Measurements from ENCODE around the gene CEP104.
"Not testable (repeated sequence)": the region's sequence is repeated elsewhere in the genome, so short reads cannot be mapped to it uniquely, and the experiment has no call there.

Gene CEP104

DNA sequence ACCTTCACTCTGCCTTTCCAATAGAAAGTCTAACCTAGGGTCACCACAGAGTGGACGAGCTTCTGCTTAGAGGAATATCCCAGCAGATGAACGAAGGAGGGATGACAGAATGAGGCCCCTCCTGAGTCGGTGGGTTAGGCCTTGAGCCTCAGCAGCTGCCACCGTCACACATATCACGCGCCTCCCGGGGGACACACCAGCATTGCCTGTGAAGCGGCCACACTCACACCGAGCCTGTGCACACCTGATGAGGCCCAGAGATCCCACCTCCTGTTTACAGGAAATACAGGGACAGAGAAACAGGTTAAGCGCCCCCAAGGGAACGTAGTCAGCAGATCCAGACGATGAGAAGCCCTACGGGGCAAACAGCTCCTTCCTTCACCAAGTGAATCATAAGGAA lies 35.6 kb downstream of the CEP104 start:
- no peak for DNase-seq

- no peak for DNase-seq
Measured at GRCh38 chr1:3821004-3821403, 36.0 kb downstream of the CEP104 start.

DNA sequence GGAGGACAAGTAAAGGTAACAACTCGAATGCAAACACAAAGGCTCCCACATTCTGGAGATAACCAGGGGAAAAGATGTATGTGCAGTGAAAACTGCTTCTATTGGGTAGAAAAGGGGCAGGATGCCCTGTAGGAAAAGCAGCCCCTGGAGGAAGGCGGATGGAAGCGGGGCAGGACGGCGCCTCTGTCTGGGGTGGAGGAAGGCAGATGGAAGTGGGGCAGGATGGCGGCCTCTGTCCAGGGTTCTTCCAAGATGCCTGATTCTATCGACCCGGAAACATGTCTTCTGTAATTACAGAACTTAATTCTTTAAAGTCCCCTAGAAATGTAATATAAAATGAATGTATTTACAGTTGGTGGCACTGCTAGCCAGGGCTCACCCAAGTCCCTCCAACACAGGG lies 36.7 kb downstream of the CEP104 start:
- no peak for DNase-seq

GRCh38 chr1:3819771-3820200 lies 37.2 kb downstream of the CEP104 start:
- DNase-seq = no peak

DNA sequence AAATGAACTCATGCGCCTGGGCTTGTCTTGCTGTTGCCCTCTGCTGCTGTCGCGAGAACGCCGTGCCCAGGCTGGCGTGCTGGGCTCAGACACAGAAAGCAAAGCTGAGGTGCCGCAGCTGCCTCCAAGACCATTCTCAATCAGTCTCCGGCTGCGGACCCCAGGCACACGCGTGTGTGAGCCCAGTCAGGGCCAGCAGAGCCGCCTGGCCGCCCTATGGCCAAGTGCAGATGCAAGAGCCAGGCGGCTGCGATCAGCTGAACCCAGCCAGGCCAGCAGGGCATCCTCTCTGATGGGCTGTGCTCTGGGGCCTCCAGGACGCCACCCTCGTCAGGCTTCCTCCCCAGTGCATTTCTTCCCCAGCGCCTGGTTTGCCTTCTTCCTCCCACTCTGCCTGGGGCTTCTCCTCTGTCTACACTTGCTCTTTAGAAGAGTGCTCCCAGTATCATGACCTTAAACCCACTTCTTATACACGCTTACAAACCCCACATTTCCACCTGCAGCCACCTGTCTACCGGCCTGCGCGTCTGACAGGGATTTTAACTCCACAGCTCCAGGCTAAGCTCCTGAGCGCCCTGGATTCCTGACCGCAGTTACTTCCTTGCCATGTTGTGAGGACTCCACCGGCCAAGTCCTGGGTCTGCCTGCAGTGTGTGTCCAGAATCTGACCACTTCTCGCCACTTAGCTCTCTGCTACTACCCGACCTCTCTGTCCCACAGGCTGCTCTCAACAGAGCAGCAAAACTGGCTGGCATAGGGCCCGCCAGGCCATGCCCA lies 39.0 kb downstream of the CEP104 start:
- DNase-seq = no peak

DNA sequence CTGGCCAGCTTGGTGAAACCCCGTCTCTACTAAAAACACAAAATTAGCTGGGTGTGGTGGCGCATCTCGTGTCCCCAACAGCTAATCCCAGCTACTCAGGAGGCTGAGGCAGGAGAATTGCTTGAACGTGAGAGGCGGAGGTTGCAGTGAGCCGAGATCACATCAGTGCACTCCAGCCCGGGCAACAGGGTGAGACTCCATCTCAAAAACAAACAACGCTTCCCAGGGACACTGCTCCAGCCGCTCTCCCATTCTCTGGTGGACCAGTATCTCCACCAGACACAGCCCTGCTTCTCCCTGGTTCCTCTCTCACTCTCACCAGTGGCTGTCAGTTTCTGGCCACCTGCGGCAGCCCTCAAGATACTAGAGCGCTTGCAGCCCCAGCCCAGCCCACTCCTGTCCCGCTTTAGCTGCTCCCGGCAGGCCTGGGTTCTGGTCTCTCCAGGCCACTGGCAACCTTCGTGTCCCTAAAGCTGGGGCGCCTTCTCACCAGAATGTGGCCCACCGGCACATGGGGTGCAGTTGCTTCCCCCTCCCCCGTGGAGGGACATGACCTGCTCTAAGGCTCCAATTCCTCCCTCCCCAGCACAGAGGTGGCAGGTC lies 39.8 kb downstream of the CEP104 start:
- no peak for DNase-seq

DNA sequence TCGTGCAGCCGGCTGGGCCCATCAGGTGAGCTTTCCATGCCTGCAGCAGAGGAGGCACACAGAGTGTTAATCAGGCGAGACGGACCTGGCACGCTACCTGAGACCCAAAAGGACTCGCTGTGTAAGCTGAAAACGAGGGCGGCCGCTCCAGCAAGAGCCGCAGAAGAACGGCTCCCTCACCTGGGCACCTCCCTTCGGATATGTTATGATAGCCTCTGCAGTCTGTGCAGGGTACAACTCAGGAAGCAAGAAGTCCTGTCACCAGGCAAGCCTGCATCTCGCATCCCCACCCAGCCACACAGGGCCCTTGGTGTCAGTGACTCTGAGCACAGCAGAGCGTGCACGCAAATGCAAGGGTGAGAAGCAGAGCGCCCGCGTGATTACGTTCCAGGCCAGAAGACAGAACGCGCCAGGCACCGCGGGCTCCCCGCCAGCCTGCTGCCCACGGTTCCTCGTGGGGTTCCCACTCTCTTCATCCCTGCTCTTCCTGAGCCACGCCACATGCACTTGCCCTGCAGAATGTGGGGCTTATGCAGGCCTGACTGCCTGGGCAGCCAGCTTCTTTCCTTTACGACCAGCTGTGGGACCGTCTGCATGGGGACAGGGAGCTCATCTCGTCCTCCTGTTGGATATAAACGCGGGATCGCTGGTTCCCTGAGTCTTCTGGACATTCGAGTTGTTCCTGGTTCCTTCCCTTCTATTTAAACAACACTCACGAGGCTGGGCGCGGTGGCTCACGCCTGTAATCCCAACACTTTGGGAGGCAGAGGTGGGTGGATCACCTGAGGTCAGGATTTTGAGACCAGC lies 40.5 kb downstream of the CEP104 start:
- DNase-seq = no peak

GRCh38 chr1:3814771-3815561 lies 42.0 kb downstream of the CEP104 start:
- no peak for DNase-seq

GRCh38 chr1:3814065-3814464 lies 42.9 kb downstream of the CEP104 start:
- DNase-seq = no peak

GRCh38 chr1:3811595-3811911 lies 45.5 kb downstream of the CEP104 start:
- DNase-seq = no peak

DNA sequence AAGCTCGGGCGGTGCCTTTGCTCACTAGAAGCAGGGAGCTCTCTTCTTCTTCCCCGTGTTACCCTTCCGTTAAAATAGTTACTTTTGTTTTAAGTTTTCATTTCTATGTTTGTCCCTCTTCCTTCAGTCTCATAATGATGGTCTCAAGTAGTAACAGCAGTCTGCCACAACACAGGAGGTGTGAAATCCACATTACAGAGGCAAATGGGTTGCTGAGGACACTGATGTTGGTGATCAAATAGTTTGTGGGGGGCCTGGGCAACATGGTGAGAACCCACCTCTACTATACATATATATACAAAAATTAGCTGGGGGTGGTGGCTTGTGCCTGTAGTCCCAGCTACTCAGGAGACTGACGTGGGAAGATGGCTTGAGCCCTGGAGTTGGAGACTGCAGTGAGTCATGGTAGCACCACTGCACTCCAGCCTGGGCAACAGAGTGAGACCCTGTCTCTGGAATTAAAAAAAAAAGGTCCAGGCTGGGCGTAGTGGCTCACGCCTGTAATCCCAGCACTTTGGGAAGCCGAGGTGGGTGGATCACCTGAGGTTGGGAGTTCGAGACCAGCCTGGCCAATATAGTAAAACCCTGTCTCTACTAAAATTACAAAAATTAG lies 46.8 kb downstream of the CEP104 start:
- DNase-seq = not testable (repeated sequence)

- DNase-seq = no peak
Measured at GRCh38 chr1:3809680-3810079, 47.3 kb downstream of the CEP104 start.

DNA sequence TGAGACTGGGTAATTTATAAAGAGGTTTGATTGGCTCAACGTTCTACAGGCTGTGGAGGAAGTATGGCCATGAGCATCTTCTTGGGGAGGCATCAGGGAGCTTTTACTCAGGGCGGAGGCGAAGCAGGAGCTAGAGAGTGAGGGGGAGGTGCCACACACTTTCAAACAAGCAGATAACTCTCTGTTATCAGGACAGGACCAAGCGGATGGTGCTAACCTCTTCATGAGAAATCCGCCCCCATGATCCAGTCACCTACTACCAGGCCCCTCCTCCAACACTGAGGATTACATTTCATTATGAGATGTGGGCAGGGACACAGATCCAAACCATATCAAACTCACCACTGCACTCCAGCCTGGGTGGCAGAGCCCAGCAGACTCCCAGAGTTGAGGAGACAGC lies 49.2 kb downstream of the CEP104 start:
- no peak for DNase-seq

DNA sequence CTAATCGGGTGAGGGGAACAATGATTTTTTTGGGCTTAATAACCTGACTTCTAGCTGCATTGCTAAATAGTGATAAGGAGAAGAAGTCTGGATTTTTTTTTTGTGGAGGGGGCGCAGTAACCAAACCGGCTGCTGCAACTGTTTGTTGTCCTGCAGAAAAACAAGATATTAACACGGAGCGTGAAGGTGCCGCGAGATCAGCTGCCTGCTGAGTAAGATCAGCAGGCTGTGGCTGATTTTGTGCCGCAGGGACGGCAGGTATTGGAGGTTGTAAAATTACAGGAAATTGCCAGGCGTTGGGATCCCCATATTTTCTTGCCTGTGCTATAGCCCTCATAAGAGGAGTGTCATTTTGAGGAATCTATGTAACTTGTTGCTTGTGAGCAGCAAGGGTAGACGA lies 52.0 kb downstream of the CEP104 start:
- no peak for DNase-seq

- not testable (repeated sequence) for DNase-seq
Measured at GRCh38 chr1:3804627-3804944, 52.4 kb downstream of the CEP104 start.

DNA sequence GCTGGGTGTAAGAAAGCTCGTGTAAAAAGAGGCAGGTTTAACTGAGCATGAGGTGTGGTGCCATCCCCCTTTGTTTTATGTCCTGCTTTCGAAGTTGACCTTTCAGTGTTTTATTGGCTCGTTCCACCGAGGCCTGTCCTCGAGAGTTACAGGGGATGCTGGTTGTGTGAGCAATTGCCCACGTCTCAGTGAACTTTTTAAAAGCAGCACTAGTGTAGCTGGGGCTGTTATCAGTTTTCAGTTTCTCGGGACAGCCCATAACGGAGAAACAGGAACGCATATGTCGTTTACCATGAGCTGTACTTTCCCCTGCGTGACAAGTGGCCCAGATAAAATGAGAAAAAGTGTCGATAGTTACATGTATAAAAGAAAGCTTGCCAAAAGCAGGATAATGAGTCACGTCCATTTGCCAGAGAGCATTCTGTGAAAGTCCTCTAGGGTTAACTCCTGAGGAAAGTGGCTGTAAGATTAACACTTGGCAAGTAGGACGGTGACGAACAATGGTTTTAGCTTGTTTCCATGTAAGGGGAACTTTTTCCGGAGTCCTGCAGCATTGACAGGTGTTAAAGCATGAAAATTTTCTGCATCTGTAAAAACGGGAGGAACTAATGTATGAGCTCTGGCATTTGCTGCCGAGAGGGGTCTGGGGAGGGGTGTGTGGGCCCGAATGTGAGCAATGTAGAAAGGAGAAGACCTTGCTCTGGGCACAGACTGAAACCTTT lies 52.9 kb downstream of the CEP104 start:
- DNase-seq = no peak

- DNase-seq = not testable (repeated sequence)
Measured at GRCh38 chr1:3800795-3801194, 56.2 kb downstream of the CEP104 start.

DNA sequence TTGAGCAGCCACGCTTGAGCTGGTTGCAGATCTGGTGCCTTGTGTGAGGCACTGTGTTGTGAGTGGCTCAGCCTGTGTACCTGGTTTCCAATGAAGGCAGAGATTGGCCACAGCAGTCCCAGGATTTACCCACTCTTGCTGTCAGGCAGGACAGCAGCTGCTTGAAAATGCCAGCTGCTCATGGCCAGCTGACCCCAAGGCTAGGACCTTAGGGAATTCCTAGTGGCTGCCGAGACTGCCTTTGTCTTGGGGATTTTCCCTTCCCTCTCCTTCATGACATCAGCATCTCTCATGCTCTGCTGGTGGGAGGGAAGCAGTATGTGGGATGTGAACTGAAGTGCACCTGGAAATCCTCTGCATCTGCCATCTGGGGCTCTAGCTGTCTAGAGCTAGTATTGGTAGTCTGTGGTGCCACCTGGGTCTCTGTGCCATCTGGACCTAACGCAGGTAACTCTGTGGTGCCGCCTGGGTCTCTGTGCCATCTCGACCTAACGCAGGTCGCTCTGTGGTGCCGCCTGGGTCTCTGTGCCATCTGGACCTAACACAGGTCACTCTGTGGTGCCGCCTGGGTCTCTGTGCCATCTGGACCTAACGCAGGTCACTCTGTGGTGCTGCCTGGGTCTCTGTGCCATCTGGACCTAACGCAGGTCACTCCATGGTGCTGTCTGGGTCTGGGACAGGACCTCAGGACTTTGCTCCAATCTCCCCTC lies 56.9 kb downstream of the CEP104 start:
- no peak for DNase-seq

- peak; percentile 96 for DNase-seq
Measured at GRCh38 chr1:3796215-3797061, 60.6 kb downstream of the CEP104 start, which contains the start of gene LRRC47. Gene LRRC47 (minus strand): TSS chr1:3796498. CDS start chr1:3796476, 22 bp downstream.

GRCh38 chr1:3795453-3796214 lies 61.4 kb downstream of the CEP104 start:
- DNase-seq = no peak
